MM.1S (cell line): ENCODE data around the gene TUBA1A.

Experiments
- DNase-seq: peaks from one replicate; pipeline ENCODE4 v3.0.0-alpha.2; 2015
- H2AFZ ChIP-seq: fragments of 300-600 bp; sonication (generic); 2 replicates; pipeline ENCODE4 v1.6.0; 2016; ENCODE audit warnings: antibody characterized with exemption, low read length
- H3F3A ChIP-seq: fragments of 300-600 bp; sonication (generic); 2 replicates; pipeline ENCODE4 v1.6.1; 2016; ENCODE audit warnings: mild to moderate bottlenecking, antibody characterized with exemption, low read length, moderate library complexity, mixed read lengths; ENCODE audit not compliant: insufficient read depth
- H3K27ac ChIP-seq: fragments of 300-600 bp; sonication (generic); 2 replicates; pipeline ENCODE4 v1.5.1; 2016; ENCODE audit warnings: mild to moderate bottlenecking, low read length
- H3K27me3 ChIP-seq: fragments of 300-600 bp; sonication (generic); replicated peaks from 2 replicates; pipeline ENCODE4 v1.6.0; 2016; ENCODE audit warnings: low read length; ENCODE audit not compliant: insufficient read depth
- H3K36me3 ChIP-seq: fragments of 300-600 bp; sonication (generic); replicated peaks from 2 replicates; pipeline ENCODE4 v1.6.1; 2016; ENCODE audit warnings: mild to moderate bottlenecking, low read length, mixed read lengths; ENCODE audit not compliant: insufficient read depth
- H3K4me1 ChIP-seq: fragments of 300-600 bp; sonication (generic); 2 replicates; pipeline ENCODE4 v1.6.1; 2016; ENCODE audit warnings: low read length, mixed read lengths
- H3K4me2 ChIP-seq: fragments of 300-600 bp; sonication (generic); 2 replicates; pipeline ENCODE4 v1.6.0; 2016; ENCODE audit warnings: low read depth, low read length
- H3K4me3 ChIP-seq: fragments of 300-600 bp; sonication (generic); 2 replicates; pipeline ENCODE4 v1.5.1; 2016; ENCODE audit warnings: low read length, mixed read lengths
- H3K79me2 ChIP-seq: fragments of 300-600 bp; sonication (generic); 2 replicates; pipeline ENCODE4 v1.6.1; 2016; ENCODE audit warnings: mixed run types, low read length, mixed read lengths
- H3K9ac ChIP-seq: fragments of 300-600 bp; sonication (generic); 2 replicates; pipeline ENCODE4 v1.6.1; 2016; ENCODE audit warnings: low read length, mixed read lengths
- H3K9me2 ChIP-seq: fragments of 300-600 bp; sonication (generic); replicated peaks from 2 replicates; pipeline ENCODE4 v1.6.1; 2016; ENCODE audit warnings: mild to moderate bottlenecking, low read length, mixed read lengths; ENCODE audit not compliant: insufficient read depth
- H3K9me3 ChIP-seq: fragments of 300-600 bp; sonication (generic); replicated peaks from 2 replicates; pipeline ENCODE4 v1.6.1; 2016; ENCODE audit warnings: mild to moderate bottlenecking, low read length, mixed read lengths; ENCODE audit not compliant: insufficient read depth
- H4K20me1 ChIP-seq: fragments of 300-600 bp; sonication (generic); 2 replicates; pipeline ENCODE4 v1.6.1; 2016; ENCODE audit warnings: mild to moderate bottlenecking, low read length, moderate library complexity, mixed read lengths; ENCODE audit not compliant: insufficient read depth
- CTCF ChIP-seq: fragments of 300-600 bp; sonication (generic); IDR thresholded peaks from 2 replicates; pipeline ENCODE4 v1.5.1; 2016; ENCODE audit warnings: antibody characterized with exemption, low read length, mixed read lengths
- EZH2 ChIP-seq: fragments of 300-600 bp; sonication (generic); optimal IDR thresholded peaks from 2 replicates; pipeline ENCODE3; 2017; ENCODE audit warnings: low read depth, mild to moderate bottlenecking, antibody characterized with exemption, low read length, mixed read lengths
- EZH2phosphoT487 ChIP-seq: fragments of 300-600 bp; sonication (generic); IDR thresholded peaks from 2 replicates; pipeline ENCODE4 v1.6.1; 2018; ENCODE audit warnings: antibody characterized with exemption, low read length

Gene TUBA1A

GRCh38 chr12:49160399-49160798, 28.5 kb downstream of the TUBA1A start:
- no peak overlapping the region for H2AFZ ChIP-seq

GRCh38 chr12:49154221-49154620, 34.7 kb downstream of the TUBA1A start:
- DNase-seq: no peak
- Histone ChIP-seq H3K9me2 (no peaks in the 10 kb centered on the region), H3K4me2 (no peak overlapping the region), H3K4me1 (no peaks in the 10 kb centered on the region), H3F3A (no peaks in the 10 kb centered on the region), H3K9me3 (no peaks in the 10 kb centered on the region), H4K20me1 (no peaks in the 10 kb centered on the region), H2AFZ (no peak overlapping the region), H3K27me3 (no peaks in the 10 kb centered on the region), H3K27ac (no peak overlapping the region), H3K79me2 (no peaks in the 10 kb centered on the region), H3K4me3 (no peak overlapping the region), H3K36me3 (no peaks in the 10 kb centered on the region), H3K9ac (no peak overlapping the region)
- TF ChIP-seq CTCF (no peak), EZH2 (no peak), EZH2phosphoT487 (no peak)

More at GRCh38 chr12:49160399-49160798, 28.5 kb downstream of the TUBA1A start:
- Histone ChIP-seq H4K20me1 (no peaks in the 10 kb centered on the region), H3K79me2 (no peaks in the 10 kb centered on the region), H3K4me1 (no peaks in the 10 kb centered on the region), H3K9me3 (no peaks in the 10 kb centered on the region), H3K4me2 (no peak overlapping the region), H3F3A (no peaks in the 10 kb centered on the region), H3K27ac (no peak overlapping the region), H3K27me3 (no peaks in the 10 kb centered on the region), H3K4me3 (no peak overlapping the region), H3K9ac (no peak overlapping the region), H3K9me2 (no peaks in the 10 kb centered on the region), H3K36me3 (no peaks in the 10 kb centered on the region)
- no peak for DNase-seq
- no peak for TF ChIP-seq CTCF
- TF ChIP-seq EZH2: no peak
- no peak for TF ChIP-seq EZH2phosphoT487

- Histone ChIP-seq H3K9ac (no peak overlapping the region), H4K20me1 (no peaks in the 10 kb centered on the region), H3F3A (no peaks in the 10 kb centered on the region), H3K9me2 (no peaks in the 10 kb centered on the region), H3K79me2 (no peaks in the 10 kb centered on the region), H3K27me3 (no peaks in the 10 kb centered on the region), H3K4me2 (no peak overlapping the region), H3K36me3 (no peaks in the 10 kb centered on the region), H3K4me1 (peaks cover 3% of the 10 kb centered on the region; the same call in 1 of the 2 replicates), H2AFZ (no peak overlapping the region), H3K4me3 (no peak overlapping the region), H3K9me3 (no peaks in the 10 kb centered on the region), H3K27ac (no peak overlapping the region)
- no peak for TF ChIP-seq EZH2phosphoT487
- no peak for TF ChIP-seq EZH2
- no peak for TF ChIP-seq CTCF
- DNase-seq: no peak
These were observed 41.5 kb downstream of the TUBA1A start for GRCh38 chr12:49147384-49147783.
